SK-N-SH treated with all-trans-retinoic acid at 6 μM for 48 hours (cell line): ENCODE data around the gene CTBP2.

Source experiments
- ATAC-seq: fragments of 200-7000 bp; cut with Tn5 transposase; 3 replicates; pipeline ENCODE4 v1.9.1; 2020; ENCODE audit warnings: mild to moderate bottlenecking, moderate library complexity
- ARNTL ChIP-seq: fragments of 450-650 bp; formaldehyde crosslinking; IDR thresholded peaks from 2 replicates; pipeline ENCODE4 v1.5.0; 2020; ENCODE audit warnings: low read depth, mild to moderate bottlenecking, moderate library complexity, borderline replicate concordance
- BACH2 ChIP-seq: fragments of 250-450 bp; sonication (Bioruptor Pico); IDR thresholded peaks from 2 replicates; pipeline ENCODE4 v1.9.0; 2021; ENCODE audit warnings: mild to moderate bottlenecking, borderline replicate concordance
- CREB5 ChIP-seq: fragments of 250-450 bp; sonication (Bioruptor Pico); IDR thresholded peaks from 2 replicates; pipeline ENCODE4 v1.5.1; 2020; ENCODE audit warnings: low read depth, mild to moderate bottlenecking, moderate library complexity
- CSDC2 ChIP-seq: fragments of 250-450 bp; sonication (Bioruptor Pico); IDR thresholded peaks from 2 replicates; pipeline ENCODE4 v1.5.0; 2020; ENCODE audit warnings: mild to moderate bottlenecking, moderate library complexity
- ESRRG ChIP-seq: fragments of 250-450 bp; sonication (Bioruptor Pico); IDR thresholded peaks from 2 replicates; pipeline ENCODE4 v1.6.1; 2021; ENCODE audit warnings: mild to moderate bottlenecking
- GLIS3 ChIP-seq: fragments of 250-450 bp; sonication (Bioruptor Pico); IDR thresholded peaks from 2 replicates; pipeline ENCODE4 v1.5.0; 2020; ENCODE audit warnings: mild to moderate bottlenecking, moderate library complexity
- ISL1 ChIP-seq: fragments of 250-450 bp; sonication (Bioruptor Pico); IDR thresholded peaks from 2 replicates; pipeline ENCODE4 v2.1.2; 2022; ENCODE audit warnings: mild to moderate bottlenecking, moderate library complexity
- OSR1 ChIP-seq: fragments of 250-450 bp; sonication (Bioruptor Pico); IDR thresholded peaks from 2 replicates; pipeline ENCODE4 v1.8.0; 2022; ENCODE audit warnings: moderate library complexity, mild to moderate bottlenecking, inconsistent platforms
- PPARA ChIP-seq: fragments of 250-450 bp; sonication (Bioruptor Pico); IDR thresholded peaks from 2 replicates; pipeline ENCODE4 v1.5.0; 2020; ENCODE audit warnings: mild to moderate bottlenecking, borderline replicate concordance
- RARB ChIP-seq: fragments of 250-450 bp; sonication (Bioruptor Pico); IDR thresholded peaks from 2 replicates; pipeline ENCODE4 v1.8.0; 2021; ENCODE audit warnings: mild to moderate bottlenecking, moderate library complexity
- SNAI2 ChIP-seq: fragments of 250-450 bp; sonication (Bioruptor Pico); IDR thresholded peaks from 2 replicates; pipeline ENCODE4 v1.5.0; 2020; ENCODE audit warnings: mild to moderate bottlenecking, moderate library complexity
- TCF4 ChIP-seq: fragments of 250-450 bp; sonication (Bioruptor Pico); IDR thresholded peaks from 2 replicates; pipeline ENCODE4 v1.8.0; 2021; ENCODE audit warnings: mild to moderate bottlenecking, moderate library complexity, borderline replicate concordance
- TOX ChIP-seq: fragments of 250-450 bp; sonication (Bioruptor Pico); IDR thresholded peaks from 2 replicates; pipeline ENCODE4 v1.8.0; 2021; ENCODE audit warnings: mild to moderate bottlenecking, moderate library complexity, borderline replicate concordance
- ZC3H10 ChIP-seq: fragments of 250-450 bp; sonication (Bioruptor Pico); IDR thresholded peaks from 2 replicates; pipeline ENCODE4 v1.5.1; 2021; ENCODE audit warnings: mild to moderate bottlenecking, moderate library complexity
- ZFP3 ChIP-seq: fragments of 250-450 bp; sonication (Bioruptor Pico); IDR thresholded peaks from 2 replicates; pipeline ENCODE4 v1.5.0; 2020; ENCODE audit warnings: mild to moderate bottlenecking, moderate library complexity
- ZNF565 ChIP-seq: fragments of 450-650 bp; formaldehyde crosslinking; conservative IDR thresholded peaks from 2 replicates; pipeline ENCODE4 v1.5.0; 2020; ENCODE audit warnings: low read depth, mild to moderate bottlenecking, moderate library complexity
- ZNF70 ChIP-seq: fragments of 450-650 bp; formaldehyde crosslinking; IDR thresholded peaks from 2 replicates; pipeline ENCODE4 v1.5.0; 2020; ENCODE audit warnings: mild to moderate bottlenecking, moderate library complexity
- ZNF8 ChIP-seq: fragments of 450-650 bp; formaldehyde crosslinking; IDR thresholded peaks from 2 replicates; pipeline ENCODE4 v1.5.0; 2020; ENCODE audit warnings: mild to moderate bottlenecking, moderate library complexity
- TF ChIP-seq, protein P1 (sequence below): fragments of 250-450 bp; sonication (Bioruptor Pico); IDR thresholded peaks from 2 replicates; pipeline ENCODE4 v1.8.0; 2020; ENCODE audit warnings: mild to moderate bottlenecking, moderate library complexity, borderline replicate concordance
- TF ChIP-seq, protein P2 (sequence below): fragments of 250-450 bp; sonication (Bioruptor Pico); IDR thresholded peaks from 2 replicates; pipeline ENCODE4 v1.8.0; 2021; ENCODE audit warnings: low read depth, mild to moderate bottlenecking, moderate library complexity, borderline replicate concordance
- TF ChIP-seq, protein P3 (sequence below): fragments of 250-450 bp; sonication (Bioruptor Pico); IDR thresholded peaks from 2 replicates; pipeline ENCODE4 v1.5.0; 2020; ENCODE audit warnings: mild to moderate bottlenecking, moderate library complexity
- TF ChIP-seq, protein P4 (sequence below): fragments of 250-450 bp; sonication (Bioruptor Pico); IDR thresholded peaks from 2 replicates; pipeline ENCODE4 v1.5.1; 2021; ENCODE audit warnings: mild to moderate bottlenecking, moderate library complexity

CTBP2 gene

DNA sequence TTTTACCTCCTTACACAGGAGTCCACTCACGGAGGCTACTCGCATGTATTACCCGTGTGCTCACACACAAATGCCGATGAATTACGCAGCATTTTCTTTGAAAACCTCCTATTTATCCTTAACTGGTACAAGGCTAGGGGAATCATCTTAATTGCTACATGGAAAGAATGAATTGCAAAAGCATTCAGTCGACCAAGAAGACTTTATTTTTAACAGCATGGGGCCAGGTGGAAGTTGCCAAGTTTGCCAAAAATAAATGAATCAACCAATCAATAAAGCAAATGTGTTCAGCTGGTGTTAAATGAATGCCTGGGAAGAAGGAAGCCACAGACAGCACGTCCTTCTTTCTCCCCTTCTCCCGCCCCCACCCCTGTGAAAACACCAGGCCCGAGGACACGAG is 55.8 kb downstream of the CTBP2 start (continued):
- TF ChIP-seq, protein P1, sequence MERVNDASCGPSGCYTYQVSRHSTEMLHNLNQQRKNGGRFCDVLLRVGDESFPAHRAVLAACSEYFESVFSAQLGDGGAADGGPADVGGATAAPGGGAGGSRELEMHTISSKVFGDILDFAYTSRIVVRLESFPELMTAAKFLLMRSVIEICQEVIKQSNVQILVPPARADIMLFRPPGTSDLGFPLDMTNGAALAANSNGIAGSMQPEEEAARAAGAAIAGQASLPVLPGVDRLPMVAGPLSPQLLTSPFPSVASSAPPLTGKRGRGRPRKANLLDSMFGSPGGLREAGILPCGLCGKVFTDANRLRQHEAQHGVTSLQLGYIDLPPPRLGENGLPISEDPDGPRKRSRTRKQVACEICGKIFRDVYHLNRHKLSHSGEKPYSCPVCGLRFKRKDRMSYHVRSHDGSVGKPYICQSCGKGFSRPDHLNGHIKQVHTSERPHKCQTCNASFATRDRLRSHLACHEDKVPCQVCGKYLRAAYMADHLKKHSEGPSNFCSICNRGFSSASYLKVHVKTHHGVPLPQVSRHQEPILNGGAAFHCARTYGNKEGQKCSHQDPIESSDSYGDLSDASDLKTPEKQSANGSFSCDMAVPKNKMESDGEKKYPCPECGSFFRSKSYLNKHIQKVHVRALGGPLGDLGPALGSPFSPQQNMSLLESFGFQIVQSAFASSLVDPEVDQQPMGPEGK (CRISPR knock-in tag), result no peak

GRCh38 chr10:125103924-125104323 is 56.4 kb downstream of the CTBP2 start:
- TF ChIP-seq ZNF565 (CRISPR knock-in tag) (no peak), CSDC2 (CRISPR knock-in tag) (no peak), TOX (CRISPR knock-in tag) (no peak), BACH2 (CRISPR knock-in tag) (no peak), ESRRG (CRISPR knock-in tag) (no peak), ZC3H10 (no peak), ZFP3 (CRISPR knock-in tag) (no peak), CREB5 (CRISPR knock-in tag) (no peak), GLIS3 (no peak), RARB (CRISPR knock-in tag) (no peak), ARNTL (CRISPR knock-in tag) (no peak), ZNF8 (CRISPR knock-in tag) (no peak), PPARA (CRISPR knock-in tag) (no peak), SNAI2 (no peak), ISL1 (CRISPR knock-in tag) (no peak), TCF4 (CRISPR knock-in tag) (no peak)
- TF ChIP-seq, protein P2, sequence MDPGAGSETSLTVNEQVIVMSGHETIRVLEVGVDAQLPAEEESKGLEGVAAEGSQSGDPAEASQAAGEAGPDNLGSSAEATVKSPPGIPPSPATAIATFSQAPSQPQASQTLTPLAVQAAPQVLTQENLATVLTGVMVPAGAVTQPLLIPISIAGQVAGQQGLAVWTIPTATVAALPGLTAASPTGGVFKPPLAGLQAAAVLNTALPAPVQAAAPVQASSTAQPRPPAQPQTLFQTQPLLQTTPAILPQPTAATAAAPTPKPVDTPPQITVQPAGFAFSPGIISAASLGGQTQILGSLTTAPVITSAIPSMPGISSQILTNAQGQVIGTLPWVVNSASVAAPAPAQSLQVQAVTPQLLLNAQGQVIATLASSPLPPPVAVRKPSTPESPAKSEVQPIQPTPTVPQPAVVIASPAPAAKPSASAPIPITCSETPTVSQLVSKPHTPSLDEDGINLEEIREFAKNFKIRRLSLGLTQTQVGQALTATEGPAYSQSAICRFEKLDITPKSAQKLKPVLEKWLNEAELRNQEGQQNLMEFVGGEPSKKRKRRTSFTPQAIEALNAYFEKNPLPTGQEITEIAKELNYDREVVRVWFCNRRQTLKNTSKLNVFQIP (CRISPR knock-in tag), result no peak
- TF ChIP-seq, protein P1 (CRISPR knock-in tag), result no peak
- TF ChIP-seq, protein P3, sequence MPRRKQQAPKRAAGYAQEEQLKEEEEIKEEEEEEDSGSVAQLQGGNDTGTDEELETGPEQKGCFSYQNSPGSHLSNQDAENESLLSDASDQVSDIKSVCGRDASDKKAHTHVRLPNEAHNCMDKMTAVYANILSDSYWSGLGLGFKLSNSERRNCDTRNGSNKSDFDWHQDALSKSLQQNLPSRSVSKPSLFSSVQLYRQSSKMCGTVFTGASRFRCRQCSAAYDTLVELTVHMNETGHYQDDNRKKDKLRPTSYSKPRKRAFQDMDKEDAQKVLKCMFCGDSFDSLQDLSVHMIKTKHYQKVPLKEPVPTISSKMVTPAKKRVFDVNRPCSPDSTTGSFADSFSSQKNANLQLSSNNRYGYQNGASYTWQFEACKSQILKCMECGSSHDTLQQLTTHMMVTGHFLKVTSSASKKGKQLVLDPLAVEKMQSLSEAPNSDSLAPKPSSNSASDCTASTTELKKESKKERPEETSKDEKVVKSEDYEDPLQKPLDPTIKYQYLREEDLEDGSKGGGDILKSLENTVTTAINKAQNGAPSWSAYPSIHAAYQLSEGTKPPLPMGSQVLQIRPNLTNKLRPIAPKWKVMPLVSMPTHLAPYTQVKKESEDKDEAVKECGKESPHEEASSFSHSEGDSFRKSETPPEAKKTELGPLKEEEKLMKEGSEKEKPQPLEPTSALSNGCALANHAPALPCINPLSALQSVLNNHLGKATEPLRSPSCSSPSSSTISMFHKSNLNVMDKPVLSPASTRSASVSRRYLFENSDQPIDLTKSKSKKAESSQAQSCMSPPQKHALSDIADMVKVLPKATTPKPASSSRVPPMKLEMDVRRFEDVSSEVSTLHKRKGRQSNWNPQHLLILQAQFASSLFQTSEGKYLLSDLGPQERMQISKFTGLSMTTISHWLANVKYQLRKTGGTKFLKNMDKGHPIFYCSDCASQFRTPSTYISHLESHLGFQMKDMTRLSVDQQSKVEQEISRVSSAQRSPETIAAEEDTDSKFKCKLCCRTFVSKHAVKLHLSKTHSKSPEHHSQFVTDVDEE (CRISPR knock-in tag), result no peak
- TF ChIP-seq, protein P4, sequence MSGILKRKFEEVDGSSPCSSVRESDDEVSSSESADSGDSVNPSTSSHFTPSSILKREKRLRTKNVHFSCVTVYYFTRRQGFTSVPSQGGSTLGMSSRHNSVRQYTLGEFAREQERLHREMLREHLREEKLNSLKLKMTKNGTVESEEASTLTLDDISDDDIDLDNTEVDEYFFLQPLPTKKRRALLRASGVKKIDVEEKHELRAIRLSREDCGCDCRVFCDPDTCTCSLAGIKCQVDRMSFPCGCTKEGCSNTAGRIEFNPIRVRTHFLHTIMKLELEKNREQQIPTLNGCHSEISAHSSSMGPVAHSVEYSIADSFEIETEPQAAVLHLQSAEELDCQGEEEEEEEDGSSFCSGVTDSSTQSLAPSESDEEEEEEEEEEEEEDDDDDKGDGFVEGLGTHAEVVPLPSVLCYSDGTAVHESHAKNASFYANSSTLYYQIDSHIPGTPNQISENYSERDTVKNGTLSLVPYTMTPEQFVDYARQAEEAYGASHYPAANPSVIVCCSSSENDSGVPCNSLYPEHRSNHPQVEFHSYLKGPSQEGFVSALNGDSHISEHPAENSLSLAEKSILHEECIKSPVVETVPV (CRISPR knock-in tag), result no peak

GRCh38 chr10:125103466-125103865 is 56.9 kb downstream of the CTBP2 start:
- ATAC-seq, result no peak
- TF ChIP-seq ZC3H10 (no peak), BACH2 (CRISPR knock-in tag) (no peak), ZNF565 (CRISPR knock-in tag) (no peak), ZNF70 (CRISPR knock-in tag) (no peak), TCF4 (CRISPR knock-in tag) (no peak), ARNTL (CRISPR knock-in tag) (no peak), GLIS3 (no peak), CREB5 (CRISPR knock-in tag) (no peak), ZNF8 (CRISPR knock-in tag) (no peak), OSR1 (CRISPR knock-in tag) (no peak)
- TF ChIP-seq, protein P4 (CRISPR knock-in tag), result no peak
- TF ChIP-seq, protein P2 (CRISPR knock-in tag), result no peak

More at GRCh38 chr10:125103924-125104323, 56.4 kb downstream of the CTBP2 start:
- ATAC-seq, result no peak
